Testis (tissue), 3 donors: Measurements from ENCODE around the gene PTPRT. TPM values are rescaled to one million over a fixed set of nuclear protein-coding genes. Genes with fewer than 3 reads are reported as not detected.
A peak's percentile ranks its signal among the peaks of the same experiment; 100 is the strongest.
"Not testable (repeated sequence)": the region's sequence is repeated elsewhere in the genome, so short reads cannot be mapped to it uniquely, and the experiment has no call there.

Source experiments
- DNase-seq: peaks from one replicate; pipeline ENCODE4 v3.0.0-alpha.2; 2019
- H3K27ac ChIP-seq, 2 donors: fragments of 200-600 bp; sonication (generic); one replicate each; pipeline ENCODE4 v1.5.1; 2019
- H3K27me3 ChIP-seq: fragments of 200-600 bp; sonication (generic); one replicate; pipeline ENCODE4 v1.5.1; 2019
- H3K36me3 ChIP-seq: fragments of 200-600 bp; sonication (generic); one replicate; pipeline ENCODE4 v1.5.1; 2017; ENCODE audit warnings: low read depth; ENCODE audit errors: missing control alignments
- H3K4me1 ChIP-seq: fragments of 200-600 bp; sonication (generic); one replicate; pipeline ENCODE4 v1.5.1; 2019
- H3K4me3 ChIP-seq, 2 donors: fragments of 200-600 bp; sonication (generic); one replicate each; pipeline ENCODE4 v1.5.1; 2017 to 2019
- H3K9me3 ChIP-seq: fragments of 200-600 bp; sonication (generic); one replicate; pipeline ENCODE4 v1.5.1; 2017
- POLR2A ChIP-seq: fragments of 450-650 bp; IDR thresholded peaks from one replicate; pipeline ENCODE4 v1.6.1; 2017; ENCODE audit warnings: antibody characterized with exemption, mild to moderate bottlenecking, moderate library complexity
- WGBS, 2 donors: methylation state at CpG; one replicate each; pipeline ENCODE4 v1.1.5; 2018; 5-methylcytosine and 5-hydroxymethylcytosine counted together
- intact Hi-C: fragments of 100-400 bp; cut with DNase I; formaldehyde crosslinking; loops from one replicate; pipeline ENCODE4 v1.15.1; 2023; ENCODE audit warnings: low total_unique reads
- polyA plus RNA-seq: library from polyadenylated mRNA; stranded (reverse); fragments of 350-450 nt; fragmentation: Illumina TruSeq; extraction: RNeasy Lipid Tissue Mini Kit (QIAGEN cat#74804); gene quantifications from one replicate; pipeline ENCODE4 v1.2.3, GENCODE V29; 2014; ENCODE audit warnings: low read depth, low replicate concordance; ENCODE audit not compliant: insufficient read depth
- total RNA-seq, 2 donors: library from RNA; depleted of rRNA; stranded (reverse); fragments of >200 nt; gene quantifications; one replicate each; pipeline ENCODE4 v1.2.3, GENCODE V29; 2016
- TF ChIP-seq, protein P1 (sequence below), 3 experiments: fragments of 450-650 bp in 2 of 3; fragments of 200-600 bp in 1 of 3; sonication (generic) in 1 of 3; IDR thresholded peaks; one replicate each; pipeline ENCODE4 v1.5.1; 2016 to 2019; ENCODE audit warnings: antibody characterized with exemption in 3 of 3, mild to moderate bottlenecking in 2 of 3, moderate library complexity in 1 of 3

PTPRT gene
- total and polyA plus RNA-seq, 3 donors from 2014 or later: 2.3 to 2.5 (median 2.3) TPM

DNA sequence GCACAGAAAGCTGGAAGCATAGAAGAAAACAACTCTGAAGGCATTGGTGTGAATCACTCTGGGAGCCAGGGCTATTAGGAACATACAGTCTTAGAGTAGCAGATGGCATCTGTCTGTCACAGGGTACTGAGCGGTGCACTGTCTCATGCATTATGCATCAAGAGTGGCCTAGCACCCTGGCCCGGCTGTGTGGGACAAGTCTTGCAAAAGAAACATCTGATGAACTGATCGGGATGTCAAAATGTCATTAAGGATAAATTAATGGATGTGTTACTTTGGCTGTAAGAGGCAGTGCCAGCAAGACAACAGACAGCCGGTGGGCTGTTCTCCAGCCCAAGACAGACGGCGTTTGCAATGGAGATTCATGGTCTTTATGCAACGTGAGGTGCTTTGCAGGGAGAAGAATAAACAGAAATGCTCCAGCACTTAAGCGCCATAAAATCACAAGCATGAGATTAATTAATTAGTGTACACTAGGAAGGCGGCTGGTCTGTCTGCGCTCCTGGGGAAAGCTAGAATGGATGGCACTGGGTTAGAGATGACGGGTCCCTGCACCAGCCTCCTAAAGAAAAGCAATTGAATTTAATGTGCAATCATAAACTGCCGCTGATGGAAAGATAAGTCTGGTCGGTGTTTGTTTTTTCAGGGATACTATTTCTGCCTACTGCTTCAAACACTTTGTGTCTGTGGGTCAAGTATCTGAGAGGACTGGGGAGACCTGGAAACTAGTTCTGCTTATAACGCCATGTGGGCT lies 970.9 kb downstream of the PTPRT start:
- 77 to 81% methylated on average over 14 of the region's 14 CpGs for WGBS, 2 donors
- Histone ChIP-seq H3K36me3 (no peaks in the 10 kb centered on the region), H3K4me1 (no peaks in the 10 kb centered on the region), H3K4me3 (no peak overlapping the region), H3K27me3 (no peaks in the 10 kb centered on the region), H3K9me3 (no peaks in the 10 kb centered on the region), H3K27ac (no peak overlapping the region)
- intact Hi-C loops: no loop called here
- DNase-seq: no peak
- no peak for TF ChIP-seq POLR2A
- TF ChIP-seq, protein P1, sequence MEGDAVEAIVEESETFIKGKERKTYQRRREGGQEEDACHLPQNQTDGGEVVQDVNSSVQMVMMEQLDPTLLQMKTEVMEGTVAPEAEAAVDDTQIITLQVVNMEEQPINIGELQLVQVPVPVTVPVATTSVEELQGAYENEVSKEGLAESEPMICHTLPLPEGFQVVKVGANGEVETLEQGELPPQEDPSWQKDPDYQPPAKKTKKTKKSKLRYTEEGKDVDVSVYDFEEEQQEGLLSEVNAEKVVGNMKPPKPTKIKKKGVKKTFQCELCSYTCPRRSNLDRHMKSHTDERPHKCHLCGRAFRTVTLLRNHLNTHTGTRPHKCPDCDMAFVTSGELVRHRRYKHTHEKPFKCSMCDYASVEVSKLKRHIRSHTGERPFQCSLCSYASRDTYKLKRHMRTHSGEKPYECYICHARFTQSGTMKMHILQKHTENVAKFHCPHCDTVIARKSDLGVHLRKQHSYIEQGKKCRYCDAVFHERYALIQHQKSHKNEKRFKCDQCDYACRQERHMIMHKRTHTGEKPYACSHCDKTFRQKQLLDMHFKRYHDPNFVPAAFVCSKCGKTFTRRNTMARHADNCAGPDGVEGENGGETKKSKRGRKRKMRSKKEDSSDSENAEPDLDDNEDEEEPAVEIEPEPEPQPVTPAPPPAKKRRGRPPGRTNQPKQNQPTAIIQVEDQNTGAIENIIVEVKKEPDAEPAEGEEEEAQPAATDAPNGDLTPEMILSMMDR (IDR thresholded peaks at IDR 0.05): no peak

DNA sequence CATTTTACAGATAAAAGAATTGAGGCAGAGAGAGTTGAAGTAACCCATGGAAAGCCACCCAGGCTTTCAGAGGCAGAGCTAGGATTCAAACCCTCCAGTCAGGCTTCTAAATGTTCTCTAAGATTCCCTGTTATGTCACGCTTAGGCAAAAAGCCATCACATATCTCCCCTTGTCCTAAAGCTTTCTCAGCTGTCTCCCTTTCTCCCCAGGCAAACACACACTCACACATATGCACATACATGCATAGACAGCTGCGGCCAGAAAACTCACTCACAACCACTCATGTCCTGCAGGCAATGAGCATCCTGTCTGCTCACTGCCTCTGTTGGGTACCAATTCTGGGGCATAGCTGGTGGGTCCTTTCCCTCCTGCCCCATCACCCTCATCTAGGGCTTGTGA lies 975.6 kb downstream of the PTPRT start:
- Histone ChIP-seq H3K36me3 (no peaks in the 10 kb centered on the region), H3K4me1 (no peaks in the 10 kb centered on the region), H3K27me3 (no peaks in the 10 kb centered on the region), H3K4me3 (no peak overlapping the region), H3K9me3 (no peaks in the 10 kb centered on the region), H3K27ac (no peak overlapping the region)
- 86 to 90% methylated on average over 2 of the region's 2 CpGs for WGBS, 2 donors
- TF ChIP-seq POLR2A: no peak
- TF ChIP-seq, protein P1 (IDR thresholded peaks at IDR 0.05): no peak
- intact Hi-C loops: no loop called here
- no peak for DNase-seq

GRCh38 chr20:42212391-42212790 lies 977.3 kb downstream of the PTPRT start:
- no peaks in the 10 kb centered on the region for H3K4me1 ChIP-seq
- intact Hi-C loops: no loop called here
- no peak overlapping the region for H3K4me3 ChIP-seq
- DNase-seq: no peak
- no peaks in the 10 kb centered on the region for H3K36me3 ChIP-seq
- H3K9me3 ChIP-seq: no peaks in the 10 kb centered on the region
- no peak overlapping the region for H3K27ac ChIP-seq
- 87 to 91% methylated on average over 3 of the region's 3 CpGs for WGBS, 2 donors
- H3K27me3 ChIP-seq: no peaks in the 10 kb centered on the region
- TF ChIP-seq POLR2A: no peak

- H3K4me1 ChIP-seq, DNase-seq, H3K36me3 ChIP-seq, H3K27me3 ChIP-seq, H3K4me3 ChIP-seq, H3K27ac ChIP-seq, H3K9me3 ChIP-seq, intact Hi-C loops: not testable (repeated sequence)
- 81 to 87% methylated on average over 10 to 15 of the region's 15 CpGs for WGBS, 2 donors
Measured at GRCh38 chr20:42206557-42206956, 983.1 kb downstream of the PTPRT start.

DNA sequence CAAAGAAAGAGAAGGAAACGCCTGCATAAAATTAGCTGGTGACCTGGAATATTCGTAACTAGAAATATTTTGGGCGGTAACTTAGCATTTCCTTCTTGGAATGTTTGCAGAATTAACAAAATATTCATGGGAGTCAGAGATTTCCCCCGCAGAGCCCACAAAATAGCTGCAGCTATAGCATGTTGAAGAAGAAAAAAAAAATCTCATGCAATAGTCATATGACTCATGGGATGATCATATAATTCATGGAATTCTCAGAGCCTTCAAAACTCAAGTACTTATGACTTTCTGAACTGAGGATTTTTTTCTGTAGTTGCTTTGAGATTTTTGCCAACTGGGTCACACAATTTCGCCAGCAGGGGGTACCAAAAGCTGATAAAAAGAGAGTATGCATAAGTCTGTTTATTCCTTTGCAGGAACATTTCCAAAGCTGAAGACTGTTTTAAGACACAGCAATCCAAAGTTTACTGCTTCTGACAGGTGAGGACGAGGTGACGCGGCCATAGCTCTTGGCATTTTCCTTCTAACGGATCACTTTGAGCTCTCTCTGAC lies 985.5 kb downstream of the PTPRT start:
- Histone ChIP-seq H3K36me3 (no peaks in the 10 kb centered on the region), H3K27ac (no peak overlapping the region), H3K4me3 (no peak overlapping the region), H3K27me3 (no peaks in the 10 kb centered on the region), H3K4me1 (no peaks in the 10 kb centered on the region), H3K9me3 (no peaks in the 10 kb centered on the region)
- intact Hi-C loops: no loop called here
- TF ChIP-seq, protein P1 (IDR thresholded peaks at IDR 0.05): peak; percentile 47 to 57 (median 55)
- TF ChIP-seq POLR2A: no peak
- 55 to 64% methylated on average over 9 of the region's 9 CpGs for WGBS, 2 donors
- peak; percentile 56 for DNase-seq

GRCh38 chr20:42197599-42197998 lies 992.1 kb downstream of the PTPRT start:
- no peaks in the 10 kb centered on the region for H3K27me3 ChIP-seq
- H3K27ac ChIP-seq: no peak overlapping the region
- H3K4me1 ChIP-seq: no peaks in the 10 kb centered on the region
- H3K9me3 ChIP-seq: no peaks in the 10 kb centered on the region
- DNase-seq: no peak
- TF ChIP-seq, protein P1 (IDR thresholded peaks at IDR 0.05): no peak
- no peak for TF ChIP-seq POLR2A
- no peak overlapping the region for H3K4me3 ChIP-seq
- H3K36me3 ChIP-seq: no peaks in the 10 kb centered on the region
- intact Hi-C loops: no loop called here
